Measurements from ENCODE around the gene HRK. TPM values are rescaled to one million over a fixed set of nuclear protein-coding genes. Genes with fewer than 3 reads are reported as not detected.
"Not testable (repeated sequence)": the region's sequence is repeated elsewhere in the genome, so short reads cannot be mapped to it uniquely, and the experiment has no call there.

The HRK gene
- total RNA-seq, 1 experiment from 2014 or later = 3.5 TPM

GRCh38 chr12:116818341-116818856 lies 62.8 kb downstream of the HRK start (continued):
- TF ChIP-seq ETV6 (CRISPR knock-in tag; IDR thresholded peaks at IDR 0.05) (no peak), PREB (CRISPR knock-in tag; IDR thresholded peaks at IDR 0.05; ENCODE audit: borderline replicate concordance) (no peak), ZNF416 (CRISPR knock-in tag; IDR thresholded peaks at IDR 0.05) (no peak), ESRRA (CRISPR knock-in tag; IDR thresholded peaks at IDR 0.05; ENCODE audit: borderline replicate concordance) (no peak), MYBL2 (CRISPR knock-in tag; IDR thresholded peaks at IDR 0.05) (no peak), AFF4 (CRISPR knock-in tag; IDR thresholded peaks at IDR 0.05; ENCODE audit: borderline replicate concordance) (no peak), JUN (CRISPR knock-in tag; IDR thresholded peaks at IDR 0.05) (no peak), ZNF512 (CRISPR knock-in tag; IDR thresholded peaks at IDR 0.05; ENCODE audit: borderline replicate concordance) (no peak), FOXP1 (CRISPR knock-in tag; IDR thresholded peaks at IDR 0.05; ENCODE audit: borderline replicate concordance) (no peak), ZSCAN18 (CRISPR knock-in tag; IDR thresholded peaks at IDR 0.05) (no peak), NFYB (CRISPR knock-in tag; conservative IDR thresholded peaks at IDR 0.05; ENCODE audit: low read depth) (no peak), KAT7 (CRISPR knock-in tag; IDR thresholded peaks at IDR 0.05; ENCODE audit: borderline replicate concordance) (no peak), TCF7 (CRISPR knock-in tag; IDR thresholded peaks at IDR 0.05; ENCODE audit: low read depth) (no peak)
- TF ChIP-seq, protein P1, sequence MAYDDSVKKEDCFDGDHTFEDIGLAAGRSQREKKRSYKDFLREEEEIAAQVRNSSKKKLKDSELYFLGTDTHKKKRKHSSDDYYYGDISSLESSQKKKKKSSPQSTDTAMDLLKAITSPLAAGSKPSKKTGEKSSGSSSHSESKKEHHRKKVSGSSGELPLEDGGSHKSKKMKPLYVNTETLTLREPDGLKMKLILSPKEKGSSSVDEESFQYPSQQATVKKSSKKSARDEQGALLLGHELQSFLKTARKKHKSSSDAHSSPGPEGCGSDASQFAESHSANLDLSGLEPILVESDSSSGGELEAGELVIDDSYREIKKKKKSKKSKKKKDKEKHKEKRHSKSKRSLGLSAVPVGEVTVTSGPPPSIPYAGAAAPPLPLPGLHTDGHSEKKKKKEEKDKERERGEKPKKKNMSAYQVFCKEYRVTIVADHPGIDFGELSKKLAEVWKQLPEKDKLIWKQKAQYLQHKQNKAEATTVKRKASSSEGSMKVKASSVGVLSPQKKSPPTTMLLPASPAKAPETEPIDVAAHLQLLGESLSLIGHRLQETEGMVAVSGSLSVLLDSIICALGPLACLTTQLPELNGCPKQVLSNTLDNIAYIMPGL (CRISPR knock-in tag; IDR thresholded peaks at IDR 0.05) = no peak
- TF ChIP-seq, protein P2, sequence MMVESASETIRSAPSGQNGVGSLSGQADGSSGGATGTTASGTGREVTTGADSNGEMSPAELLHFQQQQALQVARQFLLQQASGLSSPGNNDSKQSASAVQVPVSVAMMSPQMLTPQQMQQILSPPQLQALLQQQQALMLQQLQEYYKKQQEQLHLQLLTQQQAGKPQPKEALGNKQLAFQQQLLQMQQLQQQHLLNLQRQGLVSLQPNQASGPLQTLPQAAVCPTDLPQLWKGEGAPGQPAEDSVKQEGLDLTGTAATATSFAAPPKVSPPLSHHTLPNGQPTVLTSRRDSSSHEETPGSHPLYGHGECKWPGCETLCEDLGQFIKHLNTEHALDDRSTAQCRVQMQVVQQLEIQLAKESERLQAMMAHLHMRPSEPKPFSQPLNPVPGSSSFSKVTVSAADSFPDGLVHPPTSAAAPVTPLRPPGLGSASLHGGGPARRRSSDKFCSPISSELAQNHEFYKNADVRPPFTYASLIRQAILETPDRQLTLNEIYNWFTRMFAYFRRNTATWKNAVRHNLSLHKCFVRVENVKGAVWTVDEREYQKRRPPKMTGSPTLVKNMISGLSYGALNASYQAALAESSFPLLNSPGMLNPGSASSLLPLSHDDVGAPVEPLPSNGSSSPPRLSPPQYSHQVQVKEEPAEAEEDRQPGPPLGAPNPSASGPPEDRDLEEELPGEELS (CRISPR knock-in tag; IDR thresholded peaks at IDR 0.05) = no peak

GRCh38 chr12:116814766-116815165 lies 66.5 kb downstream of the HRK start:
- H3K27me3 Mint-ChIP-seq (ENCODE audit: low read depth); POLR2A ChIA-PET; DNase-seq (ENCODE audit: low spot score); H3K4me3 Mint-ChIP-seq; H3K27ac Mint-ChIP-seq; H3K9me3 Mint-ChIP-seq; H3K36me3 Mint-ChIP-seq; ATAC-seq: not testable (repeated sequence)
- peaks cover 10% of the 10 kb centered on the region for H3K4me1 Mint-ChIP-seq
- CTCF ChIA-PET = interaction anchor here (1.2 kb wide), 1 partner anchor 48 kb away, joined by 4 read pairs; no protein-coding TSS in a partner anchor
